ENCODE measurements around the gene KBTBD2. TPM values are rescaled to one million over a fixed set of nuclear protein-coding genes. Genes with fewer than 3 reads are reported as not detected.
A peak's percentile ranks its signal among the peaks of the same experiment; 100 is the strongest.
"Not testable (repeated sequence)": the region's sequence is repeated elsewhere in the genome, so short reads cannot be mapped to it uniquely, and the experiment has no call there.

Gene KBTBD2
- total RNA-seq, 2 donors from 2014 or later, result 35.7 to 49.5 TPM

GRCh38 chr7:32900433-32900995, 9.0 kb upstream of the KBTBD2 start:
- Mint-ChIP-seq H3K9me3 (peaks cover 0 to 4% of the 10 kb centered on the region in 2 donors), H3K36me3 (no peaks in the 10 kb centered on the region), H3K27ac (no peak overlapping the region)
- ATAC-seq, result no peak
- no peak for DNase-seq (ENCODE audit: low spot score in 2 of 2)

- H3K36me3 Mint-ChIP-seq; H3K9me3 Mint-ChIP-seq; ATAC-seq; H3K27ac Mint-ChIP-seq; DNase-seq (ENCODE audit: low spot score in 2 of 2): not testable (repeated sequence)
Measured at GRCh38 chr7:32897376-32897775, 5.8 kb upstream of the KBTBD2 start.

GRCh38 chr7:32896564-32897347, 5.2 kb upstream of the KBTBD2 start:
- Mint-ChIP-seq H3K9me3 (peaks cover 0 to 9% of the 10 kb centered on the region in 2 donors), H3K27ac (no peak overlapping the region), H3K36me3 (peaks cover 7 to 10% of the 10 kb centered on the region in 2 donors)
- ATAC-seq, result no peak
- no peak for DNase-seq (ENCODE audit: low spot score in 2 of 2)

- ATAC-seq (no peak), DNase-seq (ENCODE audit: low spot score in 2 of 2) (no peak)
- Mint-ChIP-seq H3K9me3 (peaks cover 0 to 5% of the 10 kb centered on the region in 2 donors), H3K36me3 (peaks cover 17 to 23% of the 10 kb centered on the region in 2 donors), H3K27ac (peak overlapping the region; percentile 70 to 99)
Measured at GRCh38 chr7:32894171-32894570, 2.6 kb upstream of the KBTBD2 start.

DNA sequence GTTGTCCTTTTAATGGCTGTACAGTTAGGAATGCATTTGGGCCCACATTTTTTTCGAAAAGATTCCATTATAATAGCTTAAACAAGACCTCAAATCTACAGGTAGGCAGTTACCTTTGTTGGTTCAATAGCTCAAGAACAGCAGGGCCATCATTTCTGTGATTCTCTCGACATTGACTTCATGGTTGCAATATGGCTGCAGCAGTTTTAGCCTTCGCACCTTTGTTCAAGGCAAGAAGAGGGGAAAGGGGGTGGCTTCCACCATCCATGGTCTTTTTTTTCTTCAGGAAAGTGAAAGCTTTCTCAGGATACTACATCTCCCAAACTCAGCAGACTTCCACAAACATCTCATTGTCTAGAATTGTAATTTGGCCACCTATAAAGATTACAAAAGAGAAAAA, 2.2 kb upstream of the KBTBD2 start:
- Mint-ChIP-seq H3K27ac (peak overlapping the region; percentile 99), H3K9me3 (peaks cover 0 to 5% of the 10 kb centered on the region in 2 donors), H3K36me3 (peaks cover 17 to 23% of the 10 kb centered on the region in 2 donors)
- DNase-seq (ENCODE audit: low spot score in 2 of 2), result no peak
- no peak for ATAC-seq

GRCh38 chr7:32893207-32893524, 1.6 kb upstream of the KBTBD2 start:
- peaks cover 0 to 5% of the 10 kb centered on the region in 2 donors for H3K9me3 Mint-ChIP-seq
- H3K27ac Mint-ChIP-seq, result peak overlapping the region; percentile 99
- ATAC-seq (peak in 1 of 2 donors; percentile 1), DNase-seq (ENCODE audit: low spot score in 2 of 2) (no peak)
- peaks cover 17 to 23% of the 10 kb centered on the region in 2 donors for H3K36me3 Mint-ChIP-seq

DNA sequence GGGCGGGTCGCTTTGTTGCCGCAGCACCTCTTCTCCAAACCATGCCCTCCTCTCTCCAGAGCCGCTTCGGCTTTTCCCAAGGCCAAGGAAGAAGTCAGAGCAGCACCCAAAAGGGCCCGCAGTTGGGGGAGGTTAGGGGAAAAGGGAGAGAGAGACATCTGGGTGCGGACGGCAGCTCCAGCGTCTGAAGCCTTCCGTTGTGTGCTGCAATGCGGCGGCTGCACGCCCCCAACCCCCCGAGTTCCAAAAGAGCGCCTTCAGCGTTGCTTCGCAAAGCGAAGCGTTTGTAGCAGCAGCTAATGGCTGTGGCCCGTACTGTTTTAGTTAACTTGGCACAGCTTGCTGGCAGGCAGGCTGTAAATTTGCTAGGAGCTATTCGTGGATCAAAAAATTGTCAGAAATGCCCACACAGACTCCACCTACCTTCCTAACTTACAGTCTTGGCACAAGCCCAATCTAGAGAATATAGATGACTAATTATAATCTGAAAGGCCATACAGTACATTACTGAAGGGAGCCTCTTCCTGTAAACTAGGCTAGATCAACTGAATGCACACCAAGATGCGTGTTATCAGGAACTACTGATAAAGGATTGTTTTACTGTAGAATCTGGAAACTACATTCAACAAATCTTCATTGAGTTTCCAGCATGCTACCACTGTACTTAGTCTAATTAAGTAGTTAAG, 1.1 kb upstream of the KBTBD2 start:
- Mint-ChIP-seq H3K36me3 (peaks cover 17 to 23% of the 10 kb centered on the region in 2 donors), H3K9me3 (peaks cover 0 to 5% of the 10 kb centered on the region in 2 donors), H3K27ac (peak overlapping the region; percentile 99)
- DNase-seq (ENCODE audit: low spot score in 2 of 2), result peak; percentile 54 to 65
- peak; percentile 50 to 57 for ATAC-seq

- Mint-ChIP-seq H3K36me3 (peaks cover 17 to 23% of the 10 kb centered on the region in 2 donors), H3K9me3 (peaks cover 0 to 5% of the 10 kb centered on the region in 2 donors), H3K27ac (peak overlapping the region; percentile 99)
- peak; percentile 95 to 98 for DNase-seq (ENCODE audit: low spot score in 2 of 2)
- ATAC-seq, result peak; percentile 71 to 74
Measured at GRCh38 chr7:32891800-32892520, 400 bp upstream of the KBTBD2 start.

GRCh38 chr7:32890793-32891042, 842 bp downstream of the KBTBD2 start:
- peaks cover 17 to 23% of the 10 kb centered on the region in 2 donors for H3K36me3 Mint-ChIP-seq
- H3K9me3 Mint-ChIP-seq, result peaks cover 0 to 5% of the 10 kb centered on the region in 2 donors
- DNase-seq (ENCODE audit: low spot score in 2 of 2) (peak in 1 of 2 donors; percentile 23), ATAC-seq (no peak)
- peak overlapping the region; percentile 99 for H3K27ac Mint-ChIP-seq

DNA sequence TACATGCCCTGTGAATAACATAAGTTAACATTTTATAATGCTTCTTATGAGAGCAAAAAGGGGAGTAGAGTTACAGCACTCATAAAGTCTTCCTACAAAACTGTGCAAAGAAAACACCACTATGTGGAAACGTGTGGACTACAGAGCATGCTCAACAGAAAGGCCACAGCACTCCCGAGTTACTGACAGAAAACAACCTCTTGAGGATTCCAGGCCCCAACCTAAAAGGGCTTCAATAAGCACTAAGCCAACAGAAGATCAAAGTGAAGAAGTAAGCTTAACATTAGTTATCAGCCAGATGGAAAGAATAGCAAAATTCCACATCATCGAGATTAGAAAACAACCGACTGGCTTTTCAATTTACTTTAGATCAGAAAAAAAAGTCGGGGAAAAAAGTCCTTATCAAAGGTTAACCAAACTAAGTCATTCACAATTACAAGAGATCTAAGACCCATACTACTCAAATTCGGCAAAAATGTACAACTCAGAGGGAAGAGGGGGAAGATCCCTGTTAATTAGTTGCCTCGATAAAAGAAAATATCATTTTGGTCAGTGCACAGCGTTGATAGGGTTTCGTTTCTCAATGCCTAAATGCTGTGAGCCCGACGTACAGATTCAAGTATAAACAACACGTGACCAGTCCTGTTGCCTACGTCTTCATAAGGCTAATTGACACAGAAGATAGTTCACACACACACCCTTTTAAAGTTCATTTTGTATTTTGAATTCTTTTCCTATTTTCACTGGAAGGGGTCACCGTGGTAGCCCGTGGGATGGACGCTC, 1.4 kb downstream of the KBTBD2 start:
- peaks cover 22 to 23% of the 10 kb centered on the region in 2 donors for H3K36me3 Mint-ChIP-seq
- ATAC-seq (peak in 1 of 2 donors; percentile 42), DNase-seq (ENCODE audit: low spot score in 2 of 2) (no peak)
- H3K27ac Mint-ChIP-seq, result peak overlapping the region; percentile 99
- H3K9me3 Mint-ChIP-seq, result peaks cover 0 to 5% of the 10 kb centered on the region in 2 donors

DNA sequence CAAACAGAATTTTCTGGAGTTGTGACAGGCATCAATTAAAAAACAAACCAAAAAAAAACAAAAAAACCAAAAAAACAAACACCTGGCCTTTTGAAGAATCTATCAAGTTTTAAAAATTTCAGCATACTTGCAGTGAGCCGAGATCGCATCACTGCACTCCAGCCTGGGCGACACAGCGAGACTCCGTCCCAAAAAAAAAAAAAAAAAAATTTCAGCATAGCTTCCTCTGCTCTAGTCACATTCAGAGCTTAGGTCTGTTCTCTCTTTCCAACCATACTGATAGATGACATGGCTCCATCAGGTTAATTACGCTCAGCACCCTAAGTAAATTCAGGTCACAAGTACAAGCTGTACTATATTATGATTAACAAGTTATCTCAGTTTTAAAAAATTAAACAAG, 3.1 kb downstream of the KBTBD2 start:
- no peak for ATAC-seq
- H3K9me3 Mint-ChIP-seq, result peaks cover 0 to 5% of the 10 kb centered on the region in 2 donors
- peak overlapping the region; percentile 81 to 99 for H3K27ac Mint-ChIP-seq
- peaks cover 20 to 23% of the 10 kb centered on the region in 2 donors for H3K36me3 Mint-ChIP-seq
- no peak for DNase-seq (ENCODE audit: low spot score in 2 of 2)

DNA sequence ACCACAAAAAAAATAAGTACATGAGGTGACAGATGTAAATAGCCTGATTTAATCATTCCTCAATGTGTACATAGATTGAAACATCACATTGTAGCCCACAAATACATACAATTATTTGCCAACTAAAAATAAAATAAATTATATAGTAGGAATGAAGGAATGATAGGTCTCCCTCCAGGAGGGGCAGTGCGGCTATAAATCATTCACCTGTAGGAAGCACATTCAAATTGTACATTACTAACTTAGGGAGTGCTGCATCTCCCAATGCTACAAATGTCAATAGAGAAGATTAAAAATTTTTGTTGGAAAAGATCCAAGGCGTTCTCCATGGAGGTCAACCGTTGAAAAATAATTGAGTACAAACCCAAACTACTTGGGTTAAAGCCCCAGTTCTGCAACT, 4.2 kb downstream of the KBTBD2 start:
- DNase-seq (ENCODE audit: low spot score in 2 of 2), result no peak
- no peak for ATAC-seq
- Mint-ChIP-seq H3K27ac (no peak overlapping the region), H3K36me3 (peaks cover 14 to 16% of the 10 kb centered on the region in 2 donors), H3K9me3 (no peaks in the 10 kb centered on the region)

DNA sequence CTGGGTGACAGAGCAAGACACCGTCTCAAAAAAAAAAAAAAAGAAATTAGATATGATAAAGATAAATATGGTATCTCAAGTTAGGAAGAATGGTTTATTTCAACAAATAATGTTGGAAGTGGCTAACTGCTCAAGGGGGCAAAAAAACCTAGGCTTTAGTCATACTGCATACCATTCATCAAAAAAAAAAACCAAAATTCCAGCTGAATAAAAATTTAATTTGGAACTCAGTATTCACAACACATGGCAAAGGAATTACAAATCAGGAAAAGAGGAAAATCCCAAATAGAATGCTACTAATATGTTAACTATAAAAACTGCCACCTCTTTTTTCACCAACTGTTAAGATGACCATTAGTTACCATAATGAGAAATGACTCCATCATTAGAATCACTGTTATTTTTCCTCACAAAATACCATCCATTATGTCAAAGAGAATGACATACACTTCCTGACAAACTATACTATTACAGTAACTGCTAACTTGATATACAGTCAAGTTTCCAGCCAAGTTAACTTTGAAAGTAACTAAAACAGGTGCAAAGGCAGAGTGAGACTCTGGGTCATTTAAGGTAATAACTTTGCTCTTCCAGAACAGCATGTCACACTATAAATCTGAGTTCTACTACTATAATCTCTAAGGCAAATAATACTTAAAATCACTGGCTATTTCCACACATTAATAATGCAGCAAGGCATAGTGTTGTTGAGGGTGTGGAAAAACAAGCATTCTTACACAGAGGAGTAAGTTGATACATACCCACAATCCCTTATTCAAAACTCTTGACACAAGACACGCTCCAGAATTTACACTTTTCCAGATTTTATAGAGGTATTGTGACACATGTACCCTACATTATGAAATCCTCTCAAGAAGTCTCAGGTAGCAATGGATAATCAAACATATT, 10.2 kb downstream of the KBTBD2 start:
- Mint-ChIP-seq H3K9me3 (no peaks in the 10 kb centered on the region), H3K27ac (no peak overlapping the region), H3K36me3 (peaks cover 4 to 23% of the 10 kb centered on the region in 2 donors)
- no peak for ATAC-seq
- DNase-seq (ENCODE audit: low spot score in 2 of 2), result no peak

- Mint-ChIP-seq H3K27ac (peak overlapping the region in 1 of 2 donors; percentile 10), H3K36me3 (peaks cover 4 to 25% of the 10 kb centered on the region in 2 donors), H3K9me3 (no peaks in the 10 kb centered on the region)
- DNase-seq (ENCODE audit: low spot score in 2 of 2) (no peak), ATAC-seq (peak; percentile 59 to 69)
Measured at GRCh38 chr7:32879460-32879859, 12.1 kb downstream of the KBTBD2 start.

- H3K36me3 Mint-ChIP-seq, result peaks cover 4 to 25% of the 10 kb centered on the region in 2 donors
- DNase-seq (ENCODE audit: low spot score in 2 of 2); ATAC-seq; H3K27ac Mint-ChIP-seq; H3K9me3 Mint-ChIP-seq: not testable (repeated sequence)
Measured at GRCh38 chr7:32878023-32878422, 13.5 kb downstream of the KBTBD2 start.
